Germinal center (tissue), 1 donor: ENCODE results near the gene TMC6.
"Not testable (repeated sequence)": the region's sequence is repeated elsewhere in the genome, so short reads cannot be mapped to it uniquely, and the experiment has no call there.

ENCODE experiments used
- DNase-seq: peaks from one replicate; pipeline ENCODE4 v3.0.0; 2012; ENCODE audit warnings: mixed read lengths, low spot score

Gene TMC6

DNA sequence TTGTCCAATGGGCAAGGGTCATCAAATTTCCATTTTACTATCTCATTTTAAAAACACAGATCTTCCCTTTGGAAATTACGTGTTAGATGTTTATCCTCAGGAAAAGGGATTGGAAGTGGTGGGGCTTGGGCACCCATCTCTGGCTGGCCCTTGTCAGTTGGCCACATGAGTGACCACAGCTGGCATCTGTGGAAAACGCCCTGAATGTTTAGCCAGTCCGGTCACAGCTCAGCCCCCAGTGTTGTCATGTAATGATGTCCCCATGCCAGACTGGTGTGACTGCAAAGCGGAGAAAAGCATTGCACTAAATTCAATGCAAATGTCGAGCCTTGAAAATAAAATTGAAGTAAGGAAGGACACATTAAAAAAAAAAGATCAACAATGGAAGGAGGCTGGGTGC is 53.0 kb downstream of the TMC6 start:
- no peak for DNase-seq

DNA sequence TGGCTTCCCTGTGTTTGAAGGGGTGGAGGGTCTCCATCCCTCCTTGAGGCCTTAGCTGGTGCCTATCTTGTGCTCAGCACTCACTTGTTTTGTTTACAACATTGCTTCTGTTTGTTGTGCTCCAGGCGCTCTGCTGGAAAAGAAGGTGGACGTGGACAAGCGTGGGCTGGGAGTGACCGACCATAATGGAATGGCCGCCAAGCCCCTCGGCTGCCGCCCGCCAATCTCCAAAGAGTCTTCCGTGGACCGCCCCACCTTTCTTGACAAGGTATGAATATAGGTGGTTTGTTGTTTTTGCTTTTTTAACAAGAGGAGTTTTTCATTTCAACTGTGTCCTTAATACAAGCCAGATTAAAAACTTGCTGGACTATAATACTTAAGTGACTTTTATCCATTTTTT is 53.5 kb downstream of the TMC6 start:
- DNase-seq = no peak

DNA sequence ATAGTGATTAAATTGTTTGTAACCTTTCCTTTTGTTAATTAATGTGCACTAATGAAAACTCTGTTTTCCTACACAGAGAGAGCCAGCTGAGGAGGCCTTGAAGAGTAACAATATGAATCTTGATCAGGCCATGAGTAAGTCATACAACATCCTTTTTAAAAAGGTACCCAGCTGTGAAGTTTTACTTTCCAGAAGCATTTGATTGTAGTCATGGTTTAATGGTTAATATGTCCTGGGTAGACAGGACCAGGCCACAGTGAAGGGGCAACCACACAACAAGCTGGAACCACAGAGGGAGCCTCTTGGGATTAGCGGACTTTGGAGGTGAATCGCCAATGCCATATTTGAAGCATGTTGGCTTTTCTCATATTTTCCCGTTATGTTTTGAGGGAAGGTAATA is 55.6 kb downstream of the TMC6 start:
- DNase-seq = no peak

DNA sequence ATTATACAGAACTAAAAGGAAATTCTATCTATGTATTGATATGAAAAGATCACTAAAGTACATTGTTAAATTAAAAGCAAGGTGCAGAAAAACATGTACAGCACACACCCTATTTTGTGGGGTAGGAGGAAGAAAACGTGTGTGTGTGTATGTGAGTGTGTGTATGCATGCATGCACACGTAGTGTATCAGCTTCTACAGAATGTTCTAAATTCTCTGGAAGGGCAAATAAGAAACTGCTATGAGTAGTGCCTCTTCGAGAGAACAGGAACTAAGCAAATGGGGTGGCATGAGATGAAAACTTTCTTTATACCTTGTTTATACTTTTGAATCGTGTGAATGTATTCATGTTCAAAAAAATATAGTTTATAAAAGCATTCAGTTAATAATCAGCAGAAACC is 58.9 kb downstream of the TMC6 start:
- no peak for DNase-seq

DNA sequence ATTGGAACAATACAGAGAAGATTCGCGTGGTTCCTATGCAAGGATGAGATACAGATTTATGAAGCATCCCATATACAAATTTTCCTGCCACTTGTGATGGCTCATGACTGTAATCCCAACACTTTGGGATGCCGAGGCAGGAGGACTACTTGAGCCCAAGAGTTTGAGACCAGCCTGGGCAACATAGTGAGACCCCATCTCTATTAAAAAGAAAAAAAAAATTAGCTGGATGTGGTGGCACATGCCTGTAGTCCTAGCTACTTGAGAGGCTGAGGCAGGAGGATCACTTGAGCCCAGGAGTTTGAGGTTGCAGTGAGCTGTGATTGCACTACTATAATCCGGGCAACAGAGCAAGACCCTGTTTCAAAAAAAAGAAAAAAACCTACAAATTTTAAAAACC is 61.6 kb downstream of the TMC6 start:
- DNase-seq = not testable (repeated sequence)

DNA sequence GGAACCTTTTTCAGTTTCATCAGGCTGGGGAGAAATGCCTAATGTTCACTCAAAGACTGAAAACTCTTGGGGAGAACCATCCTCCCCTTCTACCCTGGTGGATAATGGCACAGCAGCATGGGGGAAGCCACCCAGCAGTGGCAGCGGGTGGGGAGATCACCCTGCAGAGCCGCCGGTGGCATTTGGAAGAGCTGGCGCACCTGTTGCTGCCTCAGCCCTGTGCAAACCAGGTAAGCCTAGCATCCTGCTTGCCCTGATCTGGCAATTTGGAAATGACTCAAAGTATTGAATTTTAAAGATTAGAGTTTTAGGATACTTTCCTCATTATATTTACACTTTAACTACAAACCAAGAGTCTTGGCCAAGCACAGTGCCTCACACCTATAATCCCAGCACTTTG is 63.8 kb downstream of the TMC6 start:
- no peak for DNase-seq

DNA sequence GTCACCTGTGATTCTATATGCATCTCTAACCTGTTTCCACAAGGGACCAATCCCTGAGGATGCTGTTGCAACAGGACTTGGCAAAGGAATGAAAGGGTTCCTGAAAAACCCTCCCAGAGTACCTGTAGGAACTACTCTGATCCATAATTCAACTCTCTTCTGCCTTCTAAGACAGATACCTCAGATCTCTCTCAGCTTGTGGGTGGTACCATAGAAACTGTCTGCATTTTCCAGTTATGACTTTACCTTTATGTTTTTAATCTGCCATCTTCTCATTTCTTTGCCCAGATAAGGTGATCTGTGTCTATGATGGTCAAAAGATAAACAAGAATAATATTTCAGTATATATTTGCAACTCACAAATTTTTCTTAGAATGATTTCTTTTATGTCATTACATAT is 65.1 kb downstream of the TMC6 start:
- DNase-seq = no peak

DNA sequence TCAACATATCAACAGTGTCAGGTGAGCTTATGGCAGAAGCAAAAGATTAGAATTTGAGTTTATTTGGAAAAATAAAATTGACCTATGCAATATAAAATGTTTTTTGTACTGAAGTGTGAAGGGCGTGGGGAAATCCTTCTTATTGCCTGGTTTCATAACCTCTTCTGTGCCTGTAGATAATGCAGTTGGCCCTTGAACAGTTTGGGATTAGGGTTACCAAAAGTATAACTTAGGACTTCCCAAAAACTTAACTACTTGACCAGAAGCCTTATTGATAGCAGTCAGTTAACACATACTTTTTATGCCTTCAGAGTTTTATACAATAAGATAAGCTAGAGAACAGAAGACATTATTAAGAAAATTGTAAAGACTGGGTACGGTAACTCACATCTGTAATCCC is 66.0 kb downstream of the TMC6 start:
- DNase-seq = no peak
